HepG2 (cell line): ENCODE measurements around the gene DDRGK1. TPM values are rescaled to one million over a fixed set of nuclear protein-coding genes. Genes with fewer than 3 reads are reported as not detected.
A peak's percentile ranks its signal among the peaks of the same experiment; 100 is the strongest.

Source experiments
- DNMT1 ChIP-seq: sonication (generic); formaldehyde crosslinking; IDR thresholded peaks from 2 replicates; pipeline ENCODE4 v1.5.1; 2020; ENCODE audit warnings: mild to moderate bottlenecking, missing genetic modification reagents
- ETV5 ChIP-seq: IDR thresholded peaks from 2 replicates; pipeline ENCODE4 v1.6.1; 2018; ENCODE audit warnings: missing biosample characterization, missing genetic modification reagents, inconsistent platforms, borderline replicate concordance
- HMG20B ChIP-seq: conservative IDR thresholded peaks from 2 replicates; pipeline ENCODE4 v1.6.1; 2016; ENCODE audit warnings: missing genetic modification reagents, missing compliant biosample characterization
- HOXA9 ChIP-seq: sonication (generic); formaldehyde crosslinking; IDR thresholded peaks from 2 replicates; pipeline ENCODE4 v1.8.1; 2022; ENCODE audit warnings: missing genetic modification reagents, mild to moderate bottlenecking, moderate library complexity, borderline replicate concordance
- NCOA5 ChIP-seq: sonication (generic); formaldehyde crosslinking; IDR thresholded peaks from 2 replicates; pipeline ENCODE4 v1.4.0; 2020; ENCODE audit warnings: missing genetic modification reagents
- NONO ChIP-seq, 2 experiments: fragments of 450-650 bp in 1 of 2; sonication (generic) in 1 of 2; formaldehyde crosslinking in 1 of 2; IDR thresholded peaks in 1 of 2; conservative IDR thresholded peaks in 1 of 2; 2 replicates each; pipeline versions ENCODE4 v1.6.1 to v1.8.0; 2017 to 2022; ENCODE audit warnings: mild to moderate bottlenecking in 1 of 2, missing genetic modification reagents in 1 of 2, moderate library complexity in 1 of 2
- PAWR ChIP-seq: sonication (generic); formaldehyde crosslinking; IDR thresholded peaks from 2 replicates; pipeline ENCODE4 v1.4.0; 2020; ENCODE audit warnings: missing genetic modification reagents, mild to moderate bottlenecking, borderline replicate concordance
- POLR2A ChIP-seq, 2 experiments: IDR thresholded peaks; 2 replicates each; pipeline ENCODE4 v1.6.1; 2011; ENCODE audit warnings: low read depth in 2 of 2, low read length in 2 of 2, mild to moderate bottlenecking in 1 of 2, moderate library complexity in 1 of 2; ENCODE audit not compliant: insufficient read depth in 1 of 2
- RBM22 ChIP-seq: fragments of 200-400 bp; formaldehyde crosslinking; optimal IDR thresholded peaks from 2 replicates; pipeline ENCODE3; 2017; ENCODE audit warnings: mild to moderate bottlenecking, low read length, moderate library complexity
- SMAD3 ChIP-seq: sonication (generic); formaldehyde crosslinking; IDR thresholded peaks from 2 replicates; pipeline ENCODE4 v1.4.0; 2020; ENCODE audit warnings: missing genetic modification reagents
- SNAPC2 ChIP-seq: sonication (generic); formaldehyde crosslinking; IDR thresholded peaks from 2 replicates; pipeline ENCODE4 v1.8.1; 2022; ENCODE audit warnings: mild to moderate bottlenecking, missing genetic modification reagents
- STAT6 ChIP-seq: sonication (generic); formaldehyde crosslinking; IDR thresholded peaks from 2 replicates; pipeline ENCODE4 v1.4.0; 2020; ENCODE audit warnings: missing genetic modification reagents, mild to moderate bottlenecking, borderline replicate concordance
- WIZ ChIP-seq: sonication (generic); formaldehyde crosslinking; IDR thresholded peaks from 2 replicates; pipeline ENCODE4 v1.5.1; 2020; ENCODE audit warnings: mild to moderate bottlenecking, missing genetic modification reagents
- ZBTB49 ChIP-seq: sonication (generic); formaldehyde crosslinking; IDR thresholded peaks from 2 replicates; pipeline ENCODE4 v1.4.0; 2020; ENCODE audit warnings: missing genetic modification reagents, borderline replicate concordance
- ZNF234 ChIP-seq: sonication (generic); formaldehyde crosslinking; conservative IDR thresholded peaks from 2 replicates; pipeline ENCODE4 v1.5.1; 2020; ENCODE audit warnings: mild to moderate bottlenecking, missing genetic modification reagents
- ZNF331 ChIP-seq: sonication (generic); formaldehyde crosslinking; IDR thresholded peaks from 2 replicates; pipeline ENCODE4 v1.4.0; 2020; ENCODE audit warnings: missing genetic modification reagents
- ZNF839 ChIP-seq: sonication (generic); formaldehyde crosslinking; IDR thresholded peaks from 2 replicates; pipeline ENCODE4 v1.4.0; 2020; ENCODE audit warnings: missing genetic modification reagents, mild to moderate bottlenecking, borderline replicate concordance
- polyA plus RNA-seq, 8 experiments: library from polyadenylated mRNA; depleted of rRNA in 3 of 8; stranded (reverse) in 7 of 8; unstranded in 1 of 8; fragments of >200 nt; fragmentation: Illumina TruSeq in 4 of 8; extraction: Trizol in 4 of 8; gene quantifications; 2 replicates each; pipeline versions ENCODE4 v1.2.1 to v1.2.3, GENCODE V29; 2011 to 2016; ENCODE audit warnings: low read depth in 4 of 8, missing spikeins in 1 of 8, mixed read lengths in 1 of 8; ENCODE audit not compliant: insufficient read depth in 1 of 8
- total RNA-seq, 5 experiments: library from RNA; depleted of rRNA; stranded (reverse); fragments of >200 nt; fragmentation: Illumina TruSeq; extraction: Trizol; gene quantifications; 2 replicates each; pipeline ENCODE4 v1.2.3, GENCODE V29; 2016; ENCODE audit warnings: low read depth in 1 of 5
- TF ChIP-seq, protein P1 (sequence below): sonication (generic); formaldehyde crosslinking; IDR thresholded peaks from 2 replicates; pipeline ENCODE4 v1.5.1; 2020; ENCODE audit warnings: missing genetic modification reagents, mild to moderate bottlenecking, borderline replicate concordance
- TF ChIP-seq, protein P2 (sequence below): sonication (generic); formaldehyde crosslinking; IDR thresholded peaks from 2 replicates; pipeline ENCODE4 v1.4.0; 2020; ENCODE audit warnings: missing genetic modification reagents

The DDRGK1 gene
- total and polyA plus RNA-seq, 2 of the 13 experiments (the other 11 are each of a cell fraction or from before 2014, with no cell fraction given): 96.7 to 149 TPM

DNA sequence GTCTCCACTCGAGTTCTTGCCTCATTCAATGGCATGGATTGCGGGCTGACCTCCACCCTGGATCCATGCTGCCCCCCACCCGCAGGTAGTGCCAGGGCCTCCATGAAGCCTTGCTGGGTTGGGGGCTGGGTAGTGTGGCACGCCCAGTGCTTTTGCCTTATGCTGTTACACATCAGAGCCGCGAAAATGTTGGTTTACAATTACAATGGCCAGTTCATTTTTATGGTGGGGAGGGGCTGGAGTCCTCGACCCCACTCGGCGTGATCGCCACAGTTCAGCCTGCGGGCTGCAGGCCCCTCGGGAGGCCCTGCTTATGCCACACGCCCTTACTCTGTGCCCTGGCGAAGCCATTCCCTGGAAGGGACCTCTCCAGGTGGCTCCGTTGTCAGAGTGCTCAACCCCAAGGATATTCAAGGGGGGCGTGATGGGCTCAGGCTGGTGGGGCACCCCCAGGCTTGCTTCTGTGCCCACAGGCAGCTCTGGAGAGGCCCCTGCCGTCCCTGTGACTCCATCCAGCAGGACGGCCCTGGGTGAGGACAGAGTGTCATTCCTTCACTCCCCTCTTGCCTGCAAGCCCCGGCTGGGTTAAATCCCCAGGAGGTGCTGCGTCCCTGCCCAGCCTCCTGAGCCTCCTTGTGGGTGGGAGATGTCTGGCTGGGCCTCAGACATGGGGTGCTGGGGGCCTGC lies 19.7 kb upstream of the DDRGK1 start (continued):
- 0 out of 2 replicates have a peak, but pooled peaks have one; percentile 70 for TF ChIP-seq ZNF839
- TF ChIP-seq RBM22: no peak
- TF ChIP-seq ZBTB49 (CRISPR knock-in tag): no peak
- no peak for TF ChIP-seq PAWR (CRISPR knock-in tag)
- TF ChIP-seq SMAD3 (CRISPR knock-in tag): no peak
- TF ChIP-seq NONO (IDR thresholded peaks at IDR 0.05): no peak
- TF ChIP-seq NONO (CRISPR knock-in tag; conservative IDR thresholded peaks at IDR 0.05): no peak
- no peak for TF ChIP-seq DNMT1 (CRISPR knock-in tag)
- no peak for TF ChIP-seq NCOA5 (CRISPR knock-in tag)
- TF ChIP-seq, protein P1, sequence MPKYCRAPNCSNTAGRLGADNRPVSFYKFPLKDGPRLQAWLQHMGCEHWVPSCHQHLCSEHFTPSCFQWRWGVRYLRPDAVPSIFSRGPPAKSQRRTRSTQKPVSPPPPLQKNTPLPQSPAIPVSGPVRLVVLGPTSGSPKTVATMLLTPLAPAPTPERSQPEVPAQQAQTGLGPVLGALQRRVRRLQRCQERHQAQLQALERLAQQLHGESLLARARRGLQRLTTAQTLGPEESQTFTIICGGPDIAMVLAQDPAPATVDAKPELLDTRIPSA (CRISPR knock-in tag): no peak
- TF ChIP-seq ZNF234 (CRISPR knock-in tag): no peak
- peak; percentile 32 to 44; a peak in 2 of 4 replicates for TF ChIP-seq POLR2A (IDR thresholded peaks at IDR 0.05; ENCODE audit: insufficient read depth in 1 of 2, low read depth in 2 of 2, low read length in 2 of 2)
- no peak for TF ChIP-seq ETV5 (CRISPR knock-in tag)
- TF ChIP-seq STAT6 (CRISPR knock-in tag): no peak
- no peak for TF ChIP-seq WIZ
- TF ChIP-seq HMG20B (CRISPR knock-in tag): no peak; the same call in 1 of the 2 replicates
- no peak for TF ChIP-seq SNAPC2 (CRISPR knock-in tag)
- TF ChIP-seq ZNF331 (CRISPR knock-in tag): 0 out of 2 replicates have a peak, but pooled peaks have one; percentile 4
- TF ChIP-seq, protein P2, sequence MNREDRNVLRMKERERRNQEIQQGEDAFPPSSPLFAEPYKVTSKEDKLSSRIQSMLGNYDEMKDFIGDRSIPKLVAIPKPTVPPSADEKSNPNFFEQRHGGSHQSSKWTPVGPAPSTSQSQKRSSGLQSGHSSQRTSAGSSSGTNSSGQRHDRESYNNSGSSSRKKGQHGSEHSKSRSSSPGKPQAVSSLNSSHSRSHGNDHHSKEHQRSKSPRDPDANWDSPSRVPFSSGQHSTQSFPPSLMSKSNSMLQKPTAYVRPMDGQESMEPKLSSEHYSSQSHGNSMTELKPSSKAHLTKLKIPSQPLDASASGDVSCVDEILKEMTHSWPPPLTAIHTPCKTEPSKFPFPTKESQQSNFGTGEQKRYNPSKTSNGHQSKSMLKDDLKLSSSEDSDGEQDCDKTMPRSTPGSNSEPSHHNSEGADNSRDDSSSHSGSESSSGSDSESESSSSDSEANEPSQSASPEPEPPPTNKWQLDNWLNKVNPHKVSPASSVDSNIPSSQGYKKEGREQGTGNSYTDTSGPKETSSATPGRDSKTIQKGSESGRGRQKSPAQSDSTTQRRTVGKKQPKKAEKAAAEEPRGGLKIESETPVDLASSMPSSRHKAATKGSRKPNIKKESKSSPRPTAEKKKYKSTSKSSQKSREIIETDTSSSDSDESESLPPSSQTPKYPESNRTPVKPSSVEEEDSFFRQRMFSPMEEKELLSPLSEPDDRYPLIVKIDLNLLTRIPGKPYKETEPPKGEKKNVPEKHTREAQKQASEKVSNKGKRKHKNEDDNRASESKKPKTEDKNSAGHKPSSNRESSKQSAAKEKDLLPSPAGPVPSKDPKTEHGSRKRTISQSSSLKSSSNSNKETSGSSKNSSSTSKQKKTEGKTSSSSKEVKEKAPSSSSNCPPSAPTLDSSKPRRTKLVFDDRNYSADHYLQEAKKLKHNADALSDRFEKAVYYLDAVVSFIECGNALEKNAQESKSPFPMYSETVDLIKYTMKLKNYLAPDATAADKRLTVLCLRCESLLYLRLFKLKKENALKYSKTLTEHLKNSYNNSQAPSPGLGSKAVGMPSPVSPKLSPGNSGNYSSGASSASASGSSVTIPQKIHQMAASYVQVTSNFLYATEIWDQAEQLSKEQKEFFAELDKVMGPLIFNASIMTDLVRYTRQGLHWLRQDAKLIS (CRISPR knock-in tag): 0 out of 2 replicates have a peak, but pooled peaks have one; percentile 54
- no peak for TF ChIP-seq HOXA9 (CRISPR knock-in tag)
